SK-N-DZ (cell line): ENCODE results near the gene HMCES. TPM values are rescaled to one million over a fixed set of nuclear protein-coding genes. Genes with fewer than 3 reads are reported as not detected.

Experiments
- DNase-seq: peaks from one replicate; pipeline ENCODE4 v3.0.0-alpha.2; 2015; ENCODE audit warnings: low spot score
- polyA plus RNA-seq, 2 experiments: library from polyadenylated mRNA; depleted of rRNA; stranded (reverse); fragments of >200 nt; gene quantifications; 2 replicates each; pipeline ENCODE4 v1.2.3, GENCODE V29; 2014

Gene HMCES, protein sequence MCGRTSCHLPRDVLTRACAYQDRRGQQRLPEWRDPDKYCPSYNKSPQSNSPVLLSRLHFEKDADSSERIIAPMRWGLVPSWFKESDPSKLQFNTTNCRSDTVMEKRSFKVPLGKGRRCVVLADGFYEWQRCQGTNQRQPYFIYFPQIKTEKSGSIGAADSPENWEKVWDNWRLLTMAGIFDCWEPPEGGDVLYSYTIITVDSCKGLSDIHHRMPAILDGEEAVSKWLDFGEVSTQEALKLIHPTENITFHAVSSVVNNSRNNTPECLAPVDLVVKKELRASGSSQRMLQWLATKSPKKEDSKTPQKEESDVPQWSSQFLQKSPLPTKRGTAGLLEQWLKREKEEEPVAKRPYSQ
- 17.6 and 26.8 TPM in 2 replicates for polyA plus RNA-seq (2014; cell fraction: cytosol; rRNA removed)
- polyA plus RNA-seq (2014; cell fraction: nucleus; rRNA removed) = 15.1 and 20.6 TPM in 2 replicates

DNA sequence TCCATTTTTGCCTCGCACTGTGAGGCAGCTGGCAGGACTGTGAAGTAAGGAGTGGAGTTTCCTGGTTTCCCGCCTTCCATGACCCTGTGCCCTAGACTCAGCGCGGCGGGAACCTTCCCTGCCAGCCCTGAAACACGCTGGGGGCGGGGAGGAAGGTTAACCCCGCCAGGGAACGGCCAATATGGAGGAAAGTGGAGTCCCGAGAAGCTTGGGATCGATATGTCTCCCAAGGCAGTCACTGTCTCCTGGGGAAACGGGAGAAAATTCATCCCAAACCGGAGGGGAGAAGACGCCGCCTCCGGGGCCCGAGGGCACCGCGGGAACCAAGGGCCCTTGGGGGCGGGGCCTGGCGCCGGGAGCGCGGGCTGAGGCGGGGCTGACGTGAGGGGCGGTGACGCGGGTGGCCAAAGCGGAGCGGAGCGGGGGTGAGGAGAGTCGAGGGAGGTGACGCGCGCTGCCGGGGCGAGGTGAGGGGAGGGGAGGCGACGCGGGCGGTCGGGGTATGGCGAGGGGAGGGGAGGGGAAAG lies at the start of gene HMCES:
TSS of gene HMCES (plus strand) at position 432 of the 527 bp plus-strand sequence. CDS start 863 bp downstream, outside the sequence.
- peak; percentile 86 for DNase-seq

- DNase-seq = peak; percentile 55
Measured at GRCh38 chr3:129228891-129229585, 49.6 kb upstream of the HMCES start.

- DNase-seq = no peak
Measured at GRCh38 chr3:129230311-129231019, 48.2 kb upstream of the HMCES start.

DNA sequence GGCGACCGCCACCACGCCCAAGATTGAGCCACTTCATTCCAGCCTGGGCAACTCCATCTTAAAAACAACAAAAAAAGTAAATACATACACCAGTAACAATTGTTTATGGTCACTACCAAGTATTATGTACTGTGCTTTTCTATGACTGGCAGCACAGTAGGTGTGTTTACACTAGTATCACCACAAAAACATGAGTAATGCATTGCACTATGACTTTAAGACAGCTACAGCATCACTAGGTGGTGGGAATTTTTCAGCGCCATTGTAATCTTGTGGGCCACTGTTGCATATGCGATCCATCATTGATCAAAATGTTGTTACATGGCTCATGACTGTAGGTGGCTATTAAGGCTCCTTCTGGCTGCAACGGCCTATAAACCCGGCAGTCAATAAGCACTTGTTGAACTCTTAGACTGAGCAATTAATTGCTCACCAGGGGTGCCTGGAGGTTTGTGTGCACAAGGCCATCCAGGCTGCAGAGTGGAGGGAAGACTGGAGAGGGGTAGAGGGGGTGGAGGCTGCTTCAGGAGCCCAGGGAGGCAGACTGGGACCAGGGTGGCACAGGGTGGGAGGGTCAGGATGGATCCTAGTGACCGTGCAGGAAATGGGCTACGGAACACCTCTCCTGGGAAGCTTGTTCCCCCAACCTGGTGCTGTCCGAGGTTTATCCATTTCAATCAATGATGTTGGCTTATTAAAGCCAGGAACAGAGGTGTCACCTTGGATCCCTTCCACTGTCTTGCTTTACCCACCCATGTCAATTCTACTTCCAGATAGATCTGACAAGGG lies 47.1 kb upstream of the HMCES start:
- DNase-seq = no peak

GRCh38 chr3:129233538-129233937 lies 45.1 kb upstream of the HMCES start:
- DNase-seq = no peak

GRCh38 chr3:129234441-129234840 lies 44.2 kb upstream of the HMCES start:
- no peak for DNase-seq

GRCh38 chr3:129235344-129235917 lies 43.2 kb upstream of the HMCES start:
- no peak for DNase-seq

- no peak for DNase-seq
Measured at GRCh38 chr3:129238945-129239705, 39.5 kb upstream of the HMCES start.

GRCh38 chr3:129239991-129240390 lies 38.7 kb upstream of the HMCES start:
- DNase-seq = no peak

DNA sequence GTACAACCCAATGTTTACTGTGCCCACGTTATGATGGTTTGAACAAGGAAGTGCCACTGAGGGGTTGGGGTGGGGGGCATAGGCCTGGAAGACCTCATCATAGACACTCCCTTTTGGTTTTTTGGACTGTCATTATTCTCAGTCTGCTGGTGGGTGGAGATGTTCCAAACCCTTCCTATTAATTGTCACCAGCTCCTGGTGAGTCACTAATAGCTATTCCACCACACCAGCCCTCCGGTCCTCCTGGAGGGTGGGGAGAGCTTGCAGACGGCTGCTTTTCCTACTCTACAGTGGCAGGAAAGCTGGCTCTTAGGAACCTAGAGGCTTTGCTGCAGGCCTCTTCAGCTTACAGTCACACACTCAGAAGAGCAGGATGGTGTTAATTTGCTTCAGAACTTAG lies 38.2 kb upstream of the HMCES start:
- no peak for DNase-seq

GRCh38 chr3:129245141-129245540 lies 33.5 kb upstream of the HMCES start:
- no peak for DNase-seq

DNA sequence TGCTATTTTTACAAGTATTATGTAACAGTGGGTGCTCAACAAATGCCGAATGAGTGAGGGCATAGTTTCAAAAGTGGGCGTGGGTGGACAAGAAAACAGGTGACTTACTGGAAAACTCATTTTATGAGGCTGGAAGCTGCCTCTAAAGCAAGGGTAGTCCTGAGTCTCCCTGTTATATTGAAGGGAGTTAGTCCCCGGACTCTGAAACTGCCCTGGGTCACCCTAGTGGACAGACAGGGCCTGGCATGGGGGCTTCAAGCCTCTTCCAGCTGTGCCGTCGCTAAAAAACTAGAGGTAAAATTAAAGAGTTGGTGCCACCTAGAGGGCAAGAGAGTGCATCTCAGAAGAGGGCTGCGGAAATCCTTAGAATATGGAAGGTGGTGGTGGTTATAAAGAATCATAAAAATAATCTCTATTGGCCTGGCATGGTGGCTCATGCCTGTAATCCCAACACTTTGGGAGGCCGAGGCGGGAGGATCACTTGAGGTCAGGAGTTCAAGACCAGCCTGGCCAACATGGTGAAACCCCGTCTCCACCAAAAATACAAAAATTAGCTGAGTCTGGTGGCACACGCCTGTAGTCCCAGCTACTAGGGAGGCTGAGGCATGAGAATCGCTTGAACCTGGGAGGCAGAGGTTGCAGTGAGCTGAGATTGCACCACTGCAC lies 32.9 kb upstream of the HMCES start:
- DNase-seq = peak; percentile 89

DNA sequence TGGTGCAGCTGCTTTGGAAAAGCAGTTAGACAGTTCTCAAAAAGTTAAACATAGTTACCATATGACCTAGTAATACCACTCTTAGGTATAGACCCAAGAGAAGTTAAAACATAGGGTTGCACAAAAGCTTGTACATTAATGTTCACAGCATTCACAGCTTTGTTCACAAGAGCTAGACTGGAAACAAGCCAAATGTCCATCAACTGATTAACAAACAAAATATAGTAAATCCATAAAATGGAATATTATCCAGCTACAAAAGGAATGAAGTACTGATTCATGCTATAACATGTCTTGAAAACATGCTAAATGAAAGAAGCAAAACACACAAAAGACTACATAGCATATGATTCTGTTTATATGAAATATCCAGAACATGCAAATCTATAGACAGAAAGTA lies 32.0 kb upstream of the HMCES start:
- no peak for DNase-seq

- DNase-seq = no peak
Measured at GRCh38 chr3:129248286-129248979, 30.2 kb upstream of the HMCES start.

DNA sequence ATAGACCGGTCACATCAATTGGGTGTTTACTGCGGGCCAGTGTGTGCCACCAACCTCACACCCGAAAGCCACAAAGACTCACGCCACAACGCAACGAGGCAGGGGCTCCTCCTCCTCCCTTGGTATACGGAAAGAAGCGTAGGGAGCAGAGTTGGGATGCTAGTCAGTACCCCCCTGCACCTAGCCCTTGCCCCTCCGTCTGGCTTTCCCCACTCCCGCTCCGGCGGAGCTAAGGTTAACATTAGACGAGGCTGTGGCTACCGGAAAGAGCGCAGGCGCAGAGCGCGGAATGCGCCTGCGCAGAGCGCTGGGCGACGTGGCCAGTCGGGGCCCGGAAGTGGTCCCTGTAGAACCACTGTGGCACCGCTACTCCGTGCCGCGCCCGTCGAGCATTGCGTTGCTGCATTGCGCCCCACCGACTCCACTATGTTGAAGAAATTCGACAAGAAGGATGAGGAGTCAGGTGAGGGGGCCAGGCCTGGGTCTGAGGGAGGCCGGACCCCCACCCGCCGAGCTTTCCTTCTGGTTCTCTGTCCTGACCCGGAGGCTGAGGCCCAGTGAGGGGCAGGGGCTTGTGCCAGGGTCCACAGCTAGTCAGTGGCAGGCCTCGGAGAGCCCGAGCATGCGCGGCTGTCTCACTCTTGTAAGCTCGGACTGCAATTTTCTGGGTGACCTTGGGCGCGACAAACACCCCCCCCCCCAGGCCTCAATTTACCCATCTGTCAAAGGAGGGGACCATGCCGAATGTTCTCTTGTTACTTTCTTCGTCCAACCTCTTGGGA lies 29.2 kb upstream of the HMCES start, which contains the start of gene COPG1:
TSS of gene COPG1 (plus strand) at position 323 of the 782 bp plus-strand sequence. CDS start at position 427, 104 bp downstream.
- DNase-seq = peak; percentile 89

- DNase-seq = no peak
Measured at GRCh38 chr3:129252748-129253147, 25.9 kb upstream of the HMCES start.

GRCh38 chr3:129254536-129255230 lies 24.0 kb upstream of the HMCES start:
- DNase-seq = no peak
